NCI-H82 (cell line): Measurements from ENCODE around the gene OR6Y1.

Experiments used
- DNase-seq: peaks from one replicate; lab custom pipeline; 2025; lab: John Stamatoyannopoulos, UW

OR6Y1 gene

GRCh38 chr1:158506369-158506987 is 47.7 kb downstream of the OR6Y1 start:
- DNase-seq: peak; percentile 46

GRCh38 chr1:158496374-158496773 is 57.8 kb downstream of the OR6Y1 start:
- DNase-seq: no peak

- DNase-seq: no peak
Measured at GRCh38 chr1:158494796-158495195, 59.4 kb downstream of the OR6Y1 start.
